HEK293 (cell line): ENCODE results near the gene CYB561D2.
A peak's percentile ranks its signal among the peaks of the same experiment; 100 is the strongest.

Experiments
- CTCF ChIA-PET: fragments of 350-600 bp; formaldehyde crosslinking; extraction: SDS; loops from one replicate; lab custom pipeline; 2021; ENCODE audit warnings: antibody characterized with exemption; lab: Yijun Ruan, JAX
- POLR2A ChIA-PET: fragments of 300-600 bp; formaldehyde crosslinking; extraction: SDS; loops from one replicate; lab custom pipeline; 2020; ENCODE audit warnings: antibody characterized with exemption, inconsistent platforms; lab: Yijun Ruan, JAX
- H3K27ac ChIP-seq: fragments of 200-500 bp; sonication (Bioruptor generic); 2 replicates; pipeline ENCODE4 v1.5.1; 2014; ENCODE audit warnings: low read depth, low read length, control low read depth, inconsistent platforms; ENCODE audit errors: extremely low read depth
- H3K36me3 ChIP-seq, 2 experiments: fragments of 200-500 bp in 1 of 2; sonication (Bioruptor generic) in 1 of 2; 1 replicate in 1 of 2; 2 replicates in 1 of 2; pipeline ENCODE4 v1.5.1; 2014 to 2017; ENCODE audit warnings: inconsistent platforms in 2 of 2, low read length in 2 of 2; ENCODE audit not compliant: control insufficient read depth in 2 of 2, insufficient read depth in 1 of 2
- H3K4me1 ChIP-seq: fragments of 200-500 bp; sonication (Bioruptor generic); 2 replicates; pipeline ENCODE4 v1.5.1; 2014; ENCODE audit warnings: mild to moderate bottlenecking, low read length, inconsistent platforms; ENCODE audit not compliant: control insufficient read depth, insufficient read depth
- H3K4me3 ChIP-seq: 2 replicates; pipeline ENCODE4 v1.5.1; 2011; ENCODE audit warnings: low read depth, mild to moderate bottlenecking, control low read depth, low read length, moderate library complexity
- H3K9me3 ChIP-seq: fragments of 200-500 bp; sonication (Bioruptor generic); 2 replicates; pipeline ENCODE4 v1.5.1; 2014; ENCODE audit warnings: low read depth, low read length, inconsistent platforms; ENCODE audit not compliant: control insufficient read depth, insufficient read depth
- BCL11B ChIP-seq: fragments of 450-650 bp; formaldehyde crosslinking; IDR thresholded peaks from 2 replicates; pipeline ENCODE4 v1.5.1; 2016; ENCODE audit warnings: low read depth, missing biosample characterization, missing genetic modification characterization
- GLIS1 ChIP-seq: fragments of 450-650 bp; formaldehyde crosslinking; IDR thresholded peaks from 2 replicates; pipeline ENCODE4 v1.5.1; 2016; ENCODE audit warnings: missing biosample characterization, missing genetic modification characterization
- PRDM10 ChIP-seq: fragments of 450-650 bp; formaldehyde crosslinking; IDR thresholded peaks from 2 replicates; pipeline ENCODE4 v1.5.1; 2016; ENCODE audit warnings: missing biosample characterization, missing genetic modification characterization
- RBAK ChIP-seq: fragments of 450-650 bp; formaldehyde crosslinking; IDR thresholded peaks from 2 replicates; pipeline ENCODE4 v1.5.1; 2016; ENCODE audit warnings: missing biosample characterization, missing genetic modification characterization
- SCRT2 ChIP-seq: fragments of 450-650 bp; formaldehyde crosslinking; IDR thresholded peaks from 2 replicates; pipeline ENCODE4 v1.5.1; 2016; ENCODE audit warnings: missing biosample characterization, missing genetic modification characterization
- TSHZ1 ChIP-seq: fragments of 450-650 bp; formaldehyde crosslinking; IDR thresholded peaks from 2 replicates; pipeline ENCODE4 v1.5.1; 2016; ENCODE audit warnings: missing biosample characterization, missing genetic modification characterization, borderline replicate concordance
- ZBTB10 ChIP-seq: fragments of 450-650 bp; formaldehyde crosslinking; IDR thresholded peaks from 2 replicates; pipeline ENCODE4 v1.5.1; 2016; ENCODE audit warnings: missing biosample characterization, missing genetic modification characterization
- ZBTB48 ChIP-seq: fragments of 450-650 bp; formaldehyde crosslinking; IDR thresholded peaks from 2 replicates; pipeline ENCODE4 v1.5.1; 2016; ENCODE audit warnings: missing biosample characterization, missing genetic modification characterization
- ZBTB8A ChIP-seq: fragments of 450-650 bp; formaldehyde crosslinking; IDR thresholded peaks from 2 replicates; pipeline ENCODE4 v1.5.1; 2016; ENCODE audit warnings: missing biosample characterization, missing genetic modification characterization
- ZFP3 ChIP-seq: fragments of 450-650 bp; formaldehyde crosslinking; IDR thresholded peaks from 2 replicates; pipeline ENCODE4 v1.5.1; 2016; ENCODE audit warnings: low read depth, missing biosample characterization, missing genetic modification characterization
- ZNF223 ChIP-seq: fragments of 450-650 bp; formaldehyde crosslinking; IDR thresholded peaks from 2 replicates; pipeline ENCODE4 v1.5.1; 2016; ENCODE audit warnings: missing biosample characterization, missing genetic modification characterization
- ZNF302 ChIP-seq: fragments of 450-650 bp; formaldehyde crosslinking; IDR thresholded peaks from 2 replicates; pipeline ENCODE4 v1.5.1; 2016; ENCODE audit warnings: missing biosample characterization, missing genetic modification characterization, low read depth
- ZNF404 ChIP-seq: fragments of 450-650 bp; formaldehyde crosslinking; IDR thresholded peaks from 2 replicates; pipeline ENCODE4 v1.5.1; 2017; ENCODE audit warnings: missing biosample characterization, missing genetic modification characterization
- ZNF423 ChIP-seq: fragments of 450-650 bp; formaldehyde crosslinking; IDR thresholded peaks from 2 replicates; pipeline ENCODE4 v1.5.1; 2016; ENCODE audit warnings: missing biosample characterization, missing genetic modification characterization
- ZNF530 ChIP-seq: fragments of 450-650 bp; formaldehyde crosslinking; IDR thresholded peaks from 2 replicates; pipeline ENCODE4 v1.5.1; 2016; ENCODE audit warnings: low read depth, missing biosample characterization, missing genetic modification characterization
- ZNF596 ChIP-seq: fragments of 450-650 bp; IDR thresholded peaks from 2 replicates; pipeline ENCODE4 v1.5.0; 2018; ENCODE audit warnings: missing biosample characterization, mild to moderate bottlenecking, missing genetic modification characterization, moderate library complexity
- ZNF76 ChIP-seq: fragments of 450-650 bp; formaldehyde crosslinking; IDR thresholded peaks from 2 replicates; pipeline ENCODE4; 2016; ENCODE audit warnings: low read depth, missing biosample characterization, missing genetic modification characterization, borderline replicate concordance
- ZNF768 ChIP-seq: fragments of 450-650 bp; formaldehyde crosslinking; IDR thresholded peaks from 2 replicates; pipeline ENCODE4 v1.5.1; 2018; ENCODE audit warnings: missing biosample characterization, mild to moderate bottlenecking, missing genetic modification characterization
- ZSCAN30 ChIP-seq: fragments of 450-650 bp; IDR thresholded peaks from 2 replicates; pipeline ENCODE4 v1.5.1; 2018; ENCODE audit warnings: missing biosample characterization, mild to moderate bottlenecking, missing genetic modification characterization, moderate library complexity

The CYB561D2 gene

GRCh38 chr3:50354186-50354764 lies 3.6 kb downstream of the CYB561D2 start:
- POLR2A ChIA-PET, result interaction anchor here (3.1 kb wide), 1 partner anchor 17 kb away, joined by 23 read pairs; no protein-coding TSS in a partner anchor
- H3K4me3 ChIP-seq, result no peak overlapping the region
- no peaks in the 10 kb centered on the region for H3K4me1 ChIP-seq
- H3K9me3 ChIP-seq, result no peaks in the 10 kb centered on the region
- CTCF ChIA-PET, result interaction anchor here (0.6 to 1.0 kb wide), 3 partner anchors 88 to 798 kb away, joined by 3 to 4 read pairs (median 3); no protein-coding TSS in a partner anchor
- no peak overlapping the region for H3K27ac ChIP-seq
- H3K36me3 ChIP-seq, result peaks cover 0 to 64% of the 10 kb centered on the region in 2 experiments; a peak in 1 of 3 replicates
- TF ChIP-seq GLIS1 (tag by site-specific recombination), result peak; percentile 92
- TF ChIP-seq ZNF423 (tag by site-specific recombination), result no peak

GRCh38 chr3:50354850-50355249 lies 4.2 kb downstream of the CYB561D2 start:
- Histone ChIP-seq H3K9me3 (no peaks in the 10 kb centered on the region), H3K36me3 (peaks cover 0 to 61% of the 10 kb centered on the region in 2 experiments; a peak in 1 of 3 replicates), H3K4me1 (no peaks in the 10 kb centered on the region)
- TF ChIP-seq ZBTB48 (no peak), ZBTB8A (no peak), BCL11B (tag by site-specific recombination) (no peak), ZSCAN30 (tag by site-specific recombination) (no peak), RBAK (no peak), ZNF404 (no peak)
- TF ChIP-seq, all 188 proteins: peak for 0
- ChIA-PET POLR2A (interaction anchor here (3.1 kb wide), 1 partner anchor 18 kb away, joined by 23 read pairs; no protein-coding TSS in a partner anchor), CTCF (interaction anchor here (0.6 kb wide), 1 partner anchor 799 kb away, joined by 3 read pairs; no protein-coding TSS in a partner anchor)
- no peak overlapping the region for H3K27ac ChIP-seq
- no peak overlapping the region for H3K4me3 ChIP-seq

- H3K27ac ChIP-seq, result no peak overlapping the region
- CTCF ChIA-PET, result no interaction called here
- peak overlapping the region; percentile 82 for H3K4me3 ChIP-seq
- H3K4me1 ChIP-seq, result no peaks in the 10 kb centered on the region
- H3K36me3 ChIP-seq, result peaks cover 0 to 61% of the 10 kb centered on the region in 2 experiments; a peak in 1 of 3 replicates
- no peaks in the 10 kb centered on the region for H3K9me3 ChIP-seq
- POLR2A ChIA-PET, result interaction anchor here (1.2 to 1.9 kb wide), 2 partner anchors 10 to 19 kb away, joined by 3 to 12 read pairs; partner anchors contain the start of gene ZMYND10
- TF ChIP-seq GLIS1 (tag by site-specific recombination) (peak; percentile 60), ZNF223 (tag by site-specific recombination) (no peak), ZFP3 (no peak), TSHZ1 (tag by site-specific recombination) (no peak), ZBTB10 (tag by site-specific recombination) (no peak), ZNF596 (tag by site-specific recombination) (no peak), SCRT2 (no peak), ZNF768 (no peak), ZNF530 (tag by site-specific recombination) (no peak), ZNF302 (tag by site-specific recombination) (no peak), PRDM10 (peak; percentile 78; the same call in 1 of the 2 replicates), BCL11B (tag by site-specific recombination) (no peak), ZBTB48 (peak; percentile 46; the same call in 1 of the 2 replicates), ZNF76 (no peak)
These were observed 5.3 kb downstream of the CYB561D2 start for GRCh38 chr3:50355829-50356552.
